IMR-90 (cell line): ENCODE measurements around the gene NPAS3. TPM values are rescaled to one million over a fixed set of nuclear protein-coding genes. Genes with fewer than 3 reads are reported as not detected.
A peak's percentile ranks its signal among the peaks of the same experiment; 100 is the strongest.

Experiments
- ATAC-seq: fragments of 200-7000 bp; cut with Tn5 transposase; 2 replicates; pipeline ENCODE4 v1.9.1; 2020; ENCODE audit warnings: low read depth, mild to moderate bottlenecking, moderate library complexity
- BruUV-seq: library from RNA; stranded (reverse); fragments of 400-500 nt; replicated peaks from 2 replicates; lab custom pipeline; 2021; lab: Mats Ljungman, UMichigan
- CTCF ChIA-PET: fragments of 300-600 bp; formaldehyde crosslinking; extraction: SDS; loops from one replicate; lab custom pipeline; 2021; ENCODE audit warnings: antibody characterized with exemption; lab: Yijun Ruan, JAX
- POLR2A ChIA-PET: fragments of 300-600 bp; sonication (Branson Sonifier 250); formaldehyde crosslinking; loops from one replicate; lab custom pipeline; 2022; ENCODE audit warnings: antibody characterized with exemption; ENCODE audit not compliant: unreplicated experiment; lab: Charles Lee
- DNase-seq: peaks from one replicate; pipeline ENCODE4 v3.0.0; 2013
- H2AFZ ChIP-seq: replicated peaks from 2 replicates; pipeline ENCODE3; 2013; ENCODE audit warnings: low read length, mild to moderate bottlenecking; ENCODE audit not compliant: poor library complexity
- H2AK5ac ChIP-seq: 2 replicates; pipeline ENCODE4 v1.6.1; 2013; ENCODE audit warnings: low read depth, low read length, inconsistent platforms
- H2AK9ac ChIP-seq: replicated peaks from 2 replicates; pipeline ENCODE3; 2013; ENCODE audit warnings: mild to moderate bottlenecking, low read depth, low read length, moderate library complexity; ENCODE audit not compliant: poor library complexity
- H2BK120ac ChIP-seq: 2 replicates; pipeline ENCODE4 v1.6.1; 2013; ENCODE audit warnings: low read depth, low read length, inconsistent platforms
- H2BK15ac ChIP-seq: 3 replicates; pipeline ENCODE4 v1.6.1; 2013; ENCODE audit warnings: low read depth, low read length, inconsistent platforms
- H2BK20ac ChIP-seq: 2 replicates; pipeline ENCODE4 v1.6.1; 2013; ENCODE audit warnings: low read depth, mild to moderate bottlenecking, inconsistent platforms, low read length, moderate library complexity
- H2BK5ac ChIP-seq: 2 replicates; pipeline ENCODE4 v1.6.1; 2013; ENCODE audit warnings: mild to moderate bottlenecking, low read depth, low read length, inconsistent platforms; ENCODE audit not compliant: poor library complexity, severe bottlenecking
- H3K14ac ChIP-seq: replicated peaks from 2 replicates; pipeline ENCODE4 v1.6.1; 2013; ENCODE audit warnings: low read depth, low read length, inconsistent platforms
- H3K18ac ChIP-seq: 2 replicates; pipeline ENCODE4 v1.6.1; 2013; ENCODE audit warnings: low read depth, low read length, control low read depth
- H3K23ac ChIP-seq: 2 replicates; pipeline ENCODE4 v1.6.1; 2013; ENCODE audit warnings: low read depth, low read length, inconsistent platforms
- H3K27ac ChIP-seq: 2 replicates; pipeline ENCODE4 v1.5.1; 2013; ENCODE audit warnings: mild to moderate bottlenecking, control low read depth, low read length; ENCODE audit not compliant: insufficient read depth
- H3K27me3 ChIP-seq: 2 replicates; pipeline ENCODE4 v1.6.1; 2013; ENCODE audit warnings: low read length; ENCODE audit not compliant: control insufficient read depth, insufficient read depth
- H3K36me3 ChIP-seq: 2 replicates; pipeline ENCODE4 v1.6.1; 2013; ENCODE audit warnings: low read length, mixed read lengths; ENCODE audit not compliant: control insufficient read depth, insufficient read depth
- H3K4ac ChIP-seq: 2 replicates; pipeline ENCODE4 v1.6.1; 2013; ENCODE audit warnings: low read depth, low read length, inconsistent platforms
- H3K4me1 ChIP-seq: 2 replicates; pipeline ENCODE4 v1.6.1; 2013; ENCODE audit warnings: low read length, mixed read lengths; ENCODE audit not compliant: control insufficient read depth, insufficient read depth
- H3K4me2 ChIP-seq: 2 replicates; pipeline ENCODE4 v1.6.1; 2013; ENCODE audit warnings: low read depth, mild to moderate bottlenecking, control low read depth, low read length, moderate library complexity
- H3K4me3 ChIP-seq: 2 replicates; pipeline ENCODE4 v1.5.1; 2013; ENCODE audit warnings: low read depth, mild to moderate bottlenecking, control low read depth, low read length, moderate library complexity; ENCODE audit not compliant: insufficient read depth
- H3K56ac ChIP-seq: 2 replicates; pipeline ENCODE4 v1.6.1; 2013; ENCODE audit warnings: low read length, inconsistent platforms; ENCODE audit not compliant: insufficient read depth; ENCODE audit errors: extremely low read depth
- H3K79me1 ChIP-seq, 2 experiments: 2 replicates each; pipeline ENCODE4 v1.6.1; 2013; ENCODE audit warnings: low read length in 2 of 2, inconsistent platforms in 1 of 2, low read depth in 1 of 2
- H3K9ac ChIP-seq: 2 replicates; pipeline ENCODE4 v1.6.1; 2013; ENCODE audit warnings: low read depth, low read length, control low read depth
- H3K9me1 ChIP-seq: 2 replicates; pipeline ENCODE4 v1.6.1; 2013; ENCODE audit warnings: low read length, inconsistent platforms; ENCODE audit not compliant: insufficient read depth
- H3K9me3 ChIP-seq: 2 replicates; pipeline ENCODE4 v1.6.1; 2013; ENCODE audit warnings: low read length; ENCODE audit not compliant: control insufficient read depth, insufficient read depth
- H4K20me1 ChIP-seq: 2 replicates; pipeline ENCODE4 v1.6.1; 2013; ENCODE audit warnings: low read length, inconsistent platforms; ENCODE audit not compliant: insufficient read depth
- H4K5ac ChIP-seq: 2 replicates; pipeline ENCODE4 v1.6.1; 2013; ENCODE audit warnings: mild to moderate bottlenecking, low read depth, low read length, control low read depth
- H4K8ac ChIP-seq, 2 experiments: 2 replicates each; pipeline ENCODE4 v1.6.1; 2013; ENCODE audit warnings: low read depth in 2 of 2, low read length in 2 of 2, control low read depth in 1 of 2, inconsistent platforms in 1 of 2
- H4K91ac ChIP-seq: 2 replicates; pipeline ENCODE4 v1.6.1; 2013; ENCODE audit warnings: low read depth, low read length, inconsistent platforms; ENCODE audit not compliant: insufficient read depth
- BHLHE40 ChIP-seq: fragments of 150-350 bp; IDR thresholded peaks from 2 replicates; pipeline ENCODE4 v1.6.1; 2016; ENCODE audit warnings: mild to moderate bottlenecking, low read depth, low read length
- CHD1 ChIP-seq: IDR thresholded peaks from 2 replicates; pipeline ENCODE4 v1.6.1; 2012; ENCODE audit warnings: low read depth, low read length, improper control_type of control experiment
- FOS ChIP-seq: fragments of 150-350 bp; IDR thresholded peaks from 2 replicates; pipeline ENCODE4 v1.6.1; 2016; ENCODE audit warnings: low read depth, low read length
- MAZ ChIP-seq: IDR thresholded peaks from 2 replicates; pipeline ENCODE4 v1.6.1; 2012; ENCODE audit warnings: low read depth, mild to moderate bottlenecking, low read length, improper control_type of control experiment, moderate library complexity, borderline replicate concordance
- WGBS, 2 experiments: methylation state at CpG; one replicate each; pipeline versions ENCODE4 v1.1.5 to v1.1.7; 2013; ENCODE audit warnings: missing lambda C conversion rate in 2 of 2; ENCODE audit not compliant: insufficient read length in 1 of 2; ENCODE audit errors: extremely low coverage in 2 of 2; 5-methylcytosine and 5-hydroxymethylcytosine counted together
- dilution Hi-C: fragments of 300-500 bp; cut with HindIII; formaldehyde crosslinking; loops from one replicate; pipeline ENCODE4 v1.14.3; 2018; ENCODE audit warnings: low sequenced_read_pairs; ENCODE audit not compliant: unreplicated experiment
- in situ Hi-C: fragments of 300-500 bp; cut with MboI; formaldehyde crosslinking; loops from 3 replicates; pipeline ENCODE4 v1.14.3; 2019; ENCODE audit warnings: low sequenced_read_pairs, inconsistent platforms, mixed read lengths
- intact Hi-C: fragments of 100-400 bp; cut with micrococcal nuclease; formaldehyde crosslinking; loops from 2 replicates; pipeline ENCODE4 v1.10.0; 2022
- polyA plus RNA-seq, 3 experiments: library from polyadenylated mRNA; depleted of rRNA; stranded (reverse); fragments of >200 nt; gene quantifications; 2 replicates each; pipeline ENCODE4 v1.2.3, GENCODE V29; 2012; ENCODE audit warnings: low replicate concordance in 1 of 3
- total RNA-seq: library from RNA; depleted of rRNA; stranded (reverse); fragments of >200 nt; gene quantifications from 2 replicates; pipeline ENCODE4 v1.2.3, GENCODE V29; 2012
- TF ChIP-seq, protein P1 (sequence below): fragments of 150-350 bp; IDR thresholded peaks from 2 replicates; pipeline ENCODE4 v1.6.1; 2017; ENCODE audit warnings: mild to moderate bottlenecking, antibody characterized with exemption, low read length, low read depth

NPAS3 gene
- total and polyA plus RNA-seq, 2 of the 4 experiments (the other 2 are of a cell fraction) = not detected

DNA sequence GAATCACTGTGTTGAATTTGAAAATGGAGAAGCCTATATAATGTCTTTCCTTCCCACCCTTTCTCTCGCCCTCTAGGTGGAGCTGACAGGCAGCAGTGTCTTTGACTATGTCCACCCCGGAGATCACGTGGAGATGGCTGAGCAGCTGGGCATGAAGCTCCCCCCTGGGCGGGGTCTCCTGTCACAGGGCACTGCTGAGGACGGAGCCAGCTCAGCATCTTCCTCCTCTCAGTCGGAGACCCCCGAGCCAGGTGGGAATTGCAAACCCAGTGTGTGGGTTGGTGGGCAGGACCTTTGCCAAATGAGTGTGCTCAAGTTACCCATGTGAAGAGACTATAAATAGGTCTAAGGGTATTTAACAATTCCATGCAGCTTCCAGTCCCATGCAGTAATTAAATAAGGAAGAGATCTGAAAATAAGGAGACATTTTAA lies 737.5 kb downstream of the NPAS3 start:
- no peak for TF ChIP-seq CHD1
- TF ChIP-seq, protein P1, sequence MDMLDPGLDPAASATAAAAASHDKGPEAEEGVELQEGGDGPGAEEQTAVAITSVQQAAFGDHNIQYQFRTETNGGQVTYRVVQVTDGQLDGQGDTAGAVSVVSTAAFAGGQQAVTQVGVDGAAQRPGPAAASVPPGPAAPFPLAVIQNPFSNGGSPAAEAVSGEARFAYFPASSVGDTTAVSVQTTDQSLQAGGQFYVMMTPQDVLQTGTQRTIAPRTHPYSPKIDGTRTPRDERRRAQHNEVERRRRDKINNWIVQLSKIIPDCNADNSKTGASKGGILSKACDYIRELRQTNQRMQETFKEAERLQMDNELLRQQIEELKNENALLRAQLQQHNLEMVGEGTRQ = no peak
- TF ChIP-seq FOS = no peak
- no peak for TF ChIP-seq MAZ
- no peak for TF ChIP-seq BHLHE40
- intact Hi-C loops = no loop called here

More for the DNA sequence above, 737.5 kb downstream of the NPAS3 start:
- Histone ChIP-seq H3K36me3 (no peaks in the 10 kb centered on the region), H3K9me1 (no peaks in the 10 kb centered on the region), H2BK15ac (no peak overlapping the region), H2AFZ (no peak overlapping the region), H4K8ac (no peak overlapping the region), H3K4me2 (no peak overlapping the region), H2AK9ac (no peak overlapping the region), H2BK120ac (no peak overlapping the region), H3K4me1 (no peaks in the 10 kb centered on the region), H3K4me3 (no peak overlapping the region), H3K27ac (no peak overlapping the region), H3K9ac (no peak overlapping the region), H4K91ac (no peak overlapping the region), H3K14ac (no peak overlapping the region), H4K5ac (no peak overlapping the region), H2BK5ac (no peak overlapping the region), H2BK20ac (no peak overlapping the region), H3K9me3 (no peaks in the 10 kb centered on the region), H3K23ac (no peak overlapping the region), H3K27me3 (no peaks in the 10 kb centered on the region), H3K4ac (no peak overlapping the region), H2AK5ac (no peak overlapping the region), H3K79me1 (no peaks in the 10 kb centered on the region), H3K56ac (no peak overlapping the region), H4K20me1 (no peaks in the 10 kb centered on the region), H3K18ac (no peak overlapping the region)
- ATAC-seq (peak; percentile 27; the same call in 1 of the 2 replicates), DNase-seq (no peak)
- in situ Hi-C loops = no loop called here
- dilution Hi-C loops = no loop called here
- 30% methylated on average over 2 of the region's 7 CpGs; no CpG with 5 or more reads in 1 of the 2 experiments for WGBS, 2 experiments
- CTCF ChIA-PET = interaction anchor here (0.6 kb wide), 2 partner anchors 14 to 707 kb away, joined by 3 to 5 read pairs; no protein-coding TSS in a partner anchor
- BruUV-seq = no TSS peak
- POLR2A ChIA-PET = no interaction called here
